Kidney epithelial cell (primary cell): Measurements from ENCODE around the gene RCAN2. TPM values are rescaled to one million over a fixed set of nuclear protein-coding genes. Genes with fewer than 3 reads are reported as not detected.

ENCODE experiments used
- DNase-seq: peaks from one replicate; pipeline ENCODE4 v3.0.0-alpha.2; 2010; ENCODE audit warnings: low read depth
- H3K27me3 ChIP-seq: 2 replicates; pipeline ENCODE4 v1.6.0; 2011; ENCODE audit warnings: low read length; ENCODE audit not compliant: control insufficient read depth, insufficient read depth
- H3K36me3 ChIP-seq: 2 replicates; pipeline ENCODE4 v1.5.1; 2011; ENCODE audit warnings: low read length; ENCODE audit not compliant: control insufficient read depth, insufficient read depth
- H3K4me3 ChIP-seq: 2 replicates; pipeline ENCODE4 v1.5.1; 2011; ENCODE audit warnings: low read depth, mild to moderate bottlenecking, control low read depth, low read length
- CTCF ChIP-seq: IDR thresholded peaks from 2 replicates; pipeline ENCODE4 v1.5.1; 2011; ENCODE audit warnings: mild to moderate bottlenecking, moderate library complexity, low read length, control low read depth, inconsistent platforms; ENCODE audit not compliant: insufficient read depth, poor library complexity, severe bottlenecking
- total RNA-seq: library from RNA; depleted of rRNA; stranded (reverse); fragments of >200 nt; gene quantifications from 2 replicates; pipeline ENCODE4 v1.2.3, GENCODE V29; 2015

Gene RCAN2
- total RNA-seq, 1 donor from 2014 or later: 6.2 TPM

DNA sequence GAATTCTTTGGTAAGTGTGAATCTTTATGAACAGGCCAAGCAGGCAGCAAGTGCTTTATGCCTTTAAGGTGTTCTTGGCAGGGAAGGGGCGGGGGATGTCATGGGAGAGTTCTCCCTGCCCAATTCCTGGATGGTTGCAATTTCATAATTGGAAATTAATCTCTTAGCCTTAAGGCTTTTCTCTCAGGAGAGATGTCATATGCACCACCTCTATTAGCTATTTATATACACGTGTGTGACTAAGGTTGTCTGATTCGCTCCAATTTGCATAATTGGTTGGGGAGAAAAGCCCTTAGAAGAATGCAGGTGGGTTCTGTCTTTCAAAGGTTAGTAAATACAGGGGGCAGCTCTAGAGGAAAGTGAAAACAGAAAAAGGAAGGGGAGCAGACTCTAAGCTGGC is 315.3 kb downstream of the RCAN2 start:
- H3K36me3 ChIP-seq: no peaks in the 10 kb centered on the region
- DNase-seq: no peak
- no peak overlapping the region for H3K4me3 ChIP-seq
- no peaks in the 10 kb centered on the region for H3K27me3 ChIP-seq
- no peak for TF ChIP-seq CTCF

GRCh38 chr6:46175446-46175845 is 315.8 kb downstream of the RCAN2 start:
- DNase-seq: no peak
- no peak for TF ChIP-seq CTCF
- H3K36me3 ChIP-seq: no peaks in the 10 kb centered on the region
- H3K27me3 ChIP-seq: no peaks in the 10 kb centered on the region
- no peak overlapping the region for H3K4me3 ChIP-seq

DNA sequence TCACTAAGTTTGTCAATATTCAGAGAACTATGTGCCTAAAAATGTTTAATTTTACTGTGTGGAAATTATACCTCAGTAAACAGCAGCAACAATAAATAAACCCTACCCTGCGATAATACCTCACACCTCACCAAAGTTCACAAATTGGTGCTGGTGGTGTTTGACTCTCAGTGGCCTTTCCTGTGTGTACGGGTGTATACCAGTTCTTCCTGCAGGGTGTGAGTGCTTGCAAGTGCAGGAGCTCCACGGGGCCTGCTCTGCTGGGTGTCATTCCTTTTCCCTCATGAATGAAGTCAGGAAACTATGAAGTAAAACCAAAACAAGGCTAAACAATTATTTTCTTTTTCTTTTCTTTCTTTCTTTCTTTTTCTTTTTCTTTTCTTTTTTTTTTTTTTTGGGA is 316.3 kb downstream of the RCAN2 start:
- Histone ChIP-seq H3K4me3 (no peak overlapping the region), H3K36me3 (no peaks in the 10 kb centered on the region), H3K27me3 (no peaks in the 10 kb centered on the region)
- no peak for DNase-seq
- TF ChIP-seq CTCF: no peak

DNA sequence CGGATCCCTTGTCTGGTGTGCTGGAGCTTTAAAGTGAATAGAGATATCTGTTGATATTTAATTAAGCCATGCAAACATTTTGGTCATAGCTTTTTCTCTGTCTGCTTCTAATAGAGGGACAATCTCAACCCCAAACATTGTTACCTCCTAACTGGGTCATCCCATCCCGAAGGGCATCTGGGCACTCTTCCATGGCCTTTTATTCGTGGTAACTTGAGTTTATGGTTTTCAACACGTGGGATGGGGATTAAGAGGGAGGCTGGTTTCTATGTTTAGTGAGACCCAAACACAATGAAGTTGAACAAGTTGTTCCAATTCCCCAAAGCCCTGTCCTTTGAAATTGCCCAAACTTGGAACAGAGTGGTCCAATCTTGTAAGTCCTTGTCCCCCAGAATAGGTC is 319.1 kb downstream of the RCAN2 start:
- no peaks in the 10 kb centered on the region for H3K36me3 ChIP-seq
- H3K4me3 ChIP-seq: no peak overlapping the region
- DNase-seq: no peak
- TF ChIP-seq CTCF: no peak
- no peaks in the 10 kb centered on the region for H3K27me3 ChIP-seq

Other genes starting within 250 kb of the RCAN2 start
- gene CYP39A1, start 161.4 kb upstream of the RCAN2 start, total RNA-seq: 0.14 and 0.29 TPM in 2 replicates
- gene SLC25A27, start 161.5 kb upstream of the RCAN2 start, total RNA-seq: 0.68 and 6.9 TPM in 2 replicates
- gene TDRD6, start 196.4 kb upstream of the RCAN2 start, total RNA-seq: 0.08 TPM in 1 of 2 replicates, not detected in the other
- 1.1 and 1.7 TPM in 2 replicates for gene PLA2G7, start 243.9 kb upstream of the RCAN2 start, total RNA-seq